Right cardiac atrium (tissue), 5 donors: ENCODE measurements around the gene DHX58. TPM values are rescaled to one million over a fixed set of nuclear protein-coding genes. Genes with fewer than 3 reads are reported as not detected.

Source experiments
- ATAC-seq, 2 donors: fragments of 200-7000 bp; cut with Tn5 transposase; one replicate each; pipeline versions ENCODE4 v1.8.0 to v1.9.1; 2020; ENCODE audit warnings: moderate library complexity in 2 of 2, mild to moderate bottlenecking in 1 of 2
- DNase-seq, 3 donors: peaks; one replicate each; pipeline ENCODE4 v3.0.0-alpha.2; 2020
- H3K27ac ChIP-seq: one replicate; pipeline ENCODE4 v1.5.1; 2013; ENCODE audit warnings: mild to moderate bottlenecking, low read length, control low read depth, moderate library complexity
- H3K27me3 ChIP-seq: one replicate; pipeline ENCODE4 v1.6.1; 2013; ENCODE audit not compliant: control insufficient read depth, insufficient read depth
- H3K4me1 ChIP-seq: one replicate; pipeline ENCODE4 v1.6.1; 2013; ENCODE audit warnings: low read length; ENCODE audit not compliant: control insufficient read depth, insufficient read depth
- H3K4me3 ChIP-seq: one replicate; pipeline ENCODE4 v1.5.1; 2013; ENCODE audit warnings: low read length, control low read depth
- H3K9me3 ChIP-seq: one replicate; pipeline ENCODE4 v1.6.1; 2013; ENCODE audit warnings: low read length; ENCODE audit not compliant: control insufficient read depth
- WGBS: extraction: QIAGEN DNeasy Blood & Tissue Kit; methylation state at CpG from one replicate; pipeline ENCODE4 v1.1.7; 2013; 5-methylcytosine and 5-hydroxymethylcytosine counted together
- intact Hi-C, 4 donors: fragments of 100-400 bp; cut with DNase I; formaldehyde crosslinking; loops; one replicate each; pipeline versions ENCODE4 v1.11.0 to v1.14.0; 2022 to 2023
- polyA plus RNA-seq: library from polyadenylated mRNA; stranded (reverse); fragments of 200-250 nt; gene quantifications from one replicate; pipeline ENCODE4 v1.2.3, GENCODE V29; 2013
- total RNA-seq, 4 donors: library from RNA; stranded (reverse); fragmentation: NEBNext Ultra II Directional; extraction: Animal tissue kit (Norgen Biotek cat#: 25700); gene quantifications; one replicate each; pipeline ENCODE4 v1.2.1, GENCODE V29; 2021
- donor health status: healthy with polysubstance abuse.
- donor health status: DM: no; HTN: yes; CAD: no.
- donor health status: DM: no; HTN: no; CAD: no.
- donor health status: DM: no; HTN: yes; CAD: no; lungs with severe emphysema.
- donor health status: DM: yes; HTN: yes; CAD: no.

Gene DHX58
- total and polyA plus RNA-seq, 5 donors, result 5.4 to 8.0 (median 6.5) TPM

DNA sequence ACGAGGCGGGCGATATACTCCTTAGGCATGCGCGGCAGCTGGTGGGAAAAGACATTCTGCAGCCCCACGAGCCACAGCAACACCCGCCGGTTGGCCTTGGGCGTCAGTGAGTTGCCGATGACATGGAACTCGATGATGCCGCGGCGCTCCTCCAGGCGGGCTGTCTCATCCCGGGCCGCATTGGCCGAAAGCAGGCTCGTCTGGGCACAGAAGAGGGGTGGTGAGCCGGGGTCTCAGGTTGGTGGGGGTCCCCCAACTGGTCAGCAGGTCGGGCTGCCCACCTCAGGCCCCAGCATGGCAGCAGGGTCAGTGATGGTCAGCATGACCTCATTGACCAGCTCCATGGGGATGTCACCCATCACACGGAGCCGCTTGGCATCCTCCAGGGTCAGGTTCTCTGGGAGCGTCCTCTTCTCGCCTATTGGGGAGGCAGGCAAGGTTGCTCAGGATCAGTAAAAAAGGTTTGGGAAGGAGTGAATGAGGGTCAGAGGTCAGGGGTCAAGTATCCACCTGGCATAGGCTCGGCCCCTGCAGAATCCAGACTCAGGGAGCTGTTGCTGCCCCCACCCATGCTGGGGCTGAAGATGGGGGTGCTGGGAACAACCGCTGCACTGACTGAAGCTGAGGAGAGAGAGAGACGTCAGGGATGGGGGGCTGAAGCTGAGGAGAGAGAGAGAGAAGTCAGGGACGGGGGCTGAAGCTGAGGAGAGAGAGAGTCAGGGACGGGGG is 5.0 kb upstream of the DHX58 start:
- Histone ChIP-seq H3K9me3 (no peaks in the 10 kb centered on the region), H3K27me3 (no peaks in the 10 kb centered on the region), H3K27ac (no peak overlapping the region), H3K4me1 (peaks cover 2% of the 10 kb centered on the region), H3K4me3 (no peak overlapping the region)
- intact Hi-C loops, result loop anchor here (2.0 to 10.0 kb wide), 5 partner anchors 65 to 155 kb away; partner anchors contain the start of genes KCNH4 (in 1 of the 4) and NKIRAS2 (in 1 of the 4)
- ATAC-seq (no peak), DNase-seq (peak in 1 of 3 donors; percentile 69)
- WGBS, result 75% methylated on average over 30 of the region's 30 CpGs

- peaks cover 2% of the 10 kb centered on the region for H3K4me1 ChIP-seq
- H3K9me3 ChIP-seq, result no peaks in the 10 kb centered on the region
- H3K27me3 ChIP-seq, result no peaks in the 10 kb centered on the region
- DNase-seq, result peak; percentile 79 to 92 (median 88)
- H3K4me3 ChIP-seq, result no peak overlapping the region
- no peak overlapping the region for H3K27ac ChIP-seq
- ATAC-seq, result peak in 1 of 2 donors; percentile 15
- 33% methylated on average over 18 of the region's 18 CpGs for WGBS
- intact Hi-C loops, result loop anchor here (2.0 to 10.0 kb wide), 5 partner anchors 65 to 155 kb away; partner anchors contain the start of genes KCNH4 (in 1 of the 4) and NKIRAS2 (in 1 of the 4)
These were observed 4.3 kb upstream of the DHX58 start for GRCh38 chr17:42116705-42117396.

DNA sequence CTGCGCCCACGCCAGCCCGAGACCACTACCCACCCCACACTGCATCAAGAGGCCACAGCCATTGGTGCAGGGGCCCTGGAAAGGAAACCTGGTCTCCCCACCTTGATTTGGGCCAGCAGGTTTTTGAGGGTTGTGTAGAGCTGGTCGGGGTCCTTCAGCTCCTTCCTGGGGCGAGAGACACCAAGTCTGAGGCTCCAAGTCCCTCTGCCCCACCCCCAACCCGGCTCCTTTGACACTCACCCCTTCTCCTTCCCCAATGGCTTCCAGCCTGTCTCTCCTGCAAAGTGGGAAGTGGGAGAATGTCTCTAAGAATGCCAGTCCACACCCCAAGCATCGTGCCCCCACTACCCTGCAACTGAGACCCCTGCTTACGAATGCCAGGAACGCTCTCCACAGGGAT is 1.6 kb upstream of the DHX58 start:
- ATAC-seq, result no peak
- Histone ChIP-seq H3K4me1 (no peaks in the 10 kb centered on the region), H3K27me3 (no peaks in the 10 kb centered on the region), H3K4me3 (no peak overlapping the region), H3K9me3 (no peaks in the 10 kb centered on the region), H3K27ac (no peak overlapping the region)
- DNase-seq, result peak in 1 of 3 donors; percentile 19
- intact Hi-C loops, result loop anchor here in 1 of 4 donors (10.0 kb wide), 1 partner anchor 89 kb away; the partner anchor contains the start of gene NKIRAS2
- WGBS, result 89% methylated on average over 9 of the region's 9 CpGs

- peak in 1 of 3 donors; percentile 57 for DNase-seq
- peak overlapping the region; percentile 74 for H3K27ac ChIP-seq
These were observed 967 bp upstream of the DHX58 start for GRCh38 chr17:42113293-42114069.

DNA sequence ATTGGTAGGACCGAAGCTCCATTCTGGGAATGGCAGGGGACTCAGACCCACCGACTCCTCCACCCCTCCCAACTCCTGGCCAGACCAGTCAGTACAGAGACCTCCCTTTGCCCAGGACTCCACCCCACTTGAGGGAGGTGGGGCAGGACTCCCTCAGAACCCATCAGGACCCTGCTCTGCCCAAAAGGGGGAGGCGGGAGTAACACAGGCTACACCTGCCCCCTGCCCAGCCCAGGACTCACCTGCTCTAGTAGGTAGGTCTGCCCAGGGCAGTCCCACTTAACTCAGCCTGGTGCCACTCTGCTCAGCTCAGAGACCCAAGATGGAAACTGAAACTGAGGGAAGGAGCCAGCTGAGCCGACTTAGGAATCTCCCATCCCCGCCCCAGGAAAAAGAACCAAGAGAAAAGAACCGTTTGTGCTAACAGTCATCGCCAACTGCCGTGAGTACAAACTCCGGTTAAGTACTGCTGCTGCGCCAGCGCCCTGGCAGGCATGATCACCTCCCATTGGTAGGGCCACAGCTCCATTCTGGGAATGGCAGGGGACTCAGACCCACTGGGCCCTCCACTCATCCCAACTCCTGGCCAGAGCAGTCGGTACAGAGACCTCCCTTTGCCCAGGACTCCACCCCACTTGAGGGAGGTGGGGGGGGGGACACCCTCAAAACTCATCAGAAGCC is 503 bp downstream of the DHX58 start:
- Histone ChIP-seq H3K9me3 (no peaks in the 10 kb centered on the region), H3K4me3 (peak overlapping the region; percentile 49), H3K27ac (peak overlapping the region; percentile 84), H3K27me3 (no peaks in the 10 kb centered on the region), H3K4me1 (no peaks in the 10 kb centered on the region)
- DNase-seq, result peak; percentile 54 to 77 (median 67)
- WGBS, result 20% methylated on average over 12 of the region's 12 CpGs
- ATAC-seq, result peak; percentile 55 to 61
- intact Hi-C loops, result loop anchor here in 1 of 4 donors (10.0 kb wide), 1 partner anchor 87 kb away; the partner anchor contains the start of gene NKIRAS2

More at GRCh38 chr17:42113293-42114069, 967 bp upstream of the DHX58 start:
- 89% methylated on average over 28 of the region's 28 CpGs for WGBS
- ATAC-seq, result no peak
- intact Hi-C loops, result loop anchor here in 1 of 4 donors (10.0 kb wide), 1 partner anchor 89 kb away; the partner anchor contains the start of gene NKIRAS2
- H3K27me3 ChIP-seq, result no peaks in the 10 kb centered on the region
- no peaks in the 10 kb centered on the region for H3K9me3 ChIP-seq
- no peak overlapping the region for H3K4me3 ChIP-seq
- H3K4me1 ChIP-seq, result no peaks in the 10 kb centered on the region

- ATAC-seq, result no peak
- Histone ChIP-seq H3K27ac (no peak overlapping the region), H3K9me3 (no peaks in the 10 kb centered on the region), H3K4me3 (no peak overlapping the region), H3K4me1 (no peaks in the 10 kb centered on the region), H3K27me3 (no peaks in the 10 kb centered on the region)
- peak in 2 of 3 donors; percentile 69 to 71 for DNase-seq
- intact Hi-C loops, result loop anchor here in 1 of 4 donors (10.0 kb wide), 1 partner anchor 86 kb away; the partner anchor contains the start of gene NKIRAS2
- WGBS, result 86% methylated on average over 11 of the region's 11 CpGs
These were observed 1.3 kb downstream of the DHX58 start for GRCh38 chr17:42111265-42111636.

DNA sequence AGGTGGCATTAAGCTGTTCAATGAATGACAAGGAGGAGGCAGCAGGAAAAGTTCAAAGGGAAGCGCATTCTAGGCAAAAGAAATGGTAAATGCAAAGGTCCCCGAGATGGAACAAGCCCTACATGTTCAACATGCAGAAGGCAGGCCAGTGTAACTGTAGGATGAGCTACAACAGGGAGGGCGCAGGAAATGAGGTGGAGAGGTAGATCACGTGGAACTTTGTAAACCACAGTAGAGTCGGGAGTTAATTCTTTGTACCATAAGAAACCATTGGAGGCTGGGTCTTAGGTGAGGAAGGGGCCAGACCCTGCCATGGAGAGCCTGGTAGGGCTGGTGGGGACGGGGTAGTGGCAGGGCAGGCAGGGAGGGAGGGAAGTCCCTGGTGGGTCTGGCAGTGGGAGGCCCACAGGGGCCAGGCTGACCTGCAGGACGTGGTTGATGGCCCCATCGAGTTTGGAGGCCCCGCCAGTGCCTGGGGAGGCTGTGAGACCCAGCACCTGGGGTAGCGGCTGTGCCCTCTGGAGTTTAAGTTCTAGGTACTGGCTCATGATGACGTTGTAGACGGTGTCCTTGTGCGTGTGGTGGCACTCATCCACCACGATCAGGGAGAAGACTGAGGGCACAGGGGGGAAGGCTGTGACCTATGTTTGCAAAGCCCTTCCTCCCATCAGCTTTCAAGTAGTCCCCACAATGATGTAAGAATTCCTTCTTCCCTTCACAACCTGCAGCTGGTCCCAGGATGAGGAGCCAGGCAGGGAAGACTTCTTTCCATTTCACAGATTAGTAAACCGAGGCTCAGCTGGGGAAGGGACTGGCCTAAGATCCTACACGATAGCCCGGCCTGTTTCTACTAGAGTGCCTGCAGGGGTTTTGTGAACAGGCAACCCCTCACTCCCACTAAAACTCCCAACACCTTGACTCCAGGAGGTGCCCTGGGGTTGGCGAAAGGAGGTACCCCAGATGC is 1.9 kb downstream of the DHX58 start:
- no peak overlapping the region for H3K4me3 ChIP-seq

DNA sequence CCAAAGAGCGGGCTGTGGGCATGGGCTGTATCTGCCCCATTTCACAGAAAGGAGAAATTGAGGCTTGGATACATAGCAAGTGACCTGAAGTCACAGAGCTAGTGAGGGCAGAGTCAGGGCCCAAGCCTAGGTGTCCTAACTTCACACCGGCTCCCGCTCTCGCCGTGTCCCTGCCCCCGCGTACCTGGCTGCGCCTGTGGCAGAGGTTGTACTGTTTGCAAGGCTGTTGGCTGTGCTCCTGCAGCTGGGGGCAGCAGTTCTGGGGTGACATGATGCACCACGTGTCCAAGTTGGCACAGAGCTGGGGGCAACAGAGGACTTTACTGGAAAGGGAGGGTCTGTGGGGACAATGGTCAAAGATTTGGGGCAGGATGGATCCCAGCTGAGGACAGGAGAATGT is 3.4 kb downstream of the DHX58 start:
- DNase-seq (peak in 1 of 3 donors; percentile 54), ATAC-seq (no peak)
- no peaks in the 10 kb centered on the region for H3K4me1 ChIP-seq
- H3K27ac ChIP-seq, result no peak overlapping the region
- no peaks in the 10 kb centered on the region for H3K9me3 ChIP-seq
- no peak overlapping the region for H3K4me3 ChIP-seq
- no peaks in the 10 kb centered on the region for H3K27me3 ChIP-seq
- 95% methylated on average over 9 of the region's 9 CpGs for WGBS
- intact Hi-C loops, result loop anchor here in 2 of 4 donors (5.0 kb wide), 2 partner anchors 47 to 147 kb away; no protein-coding TSS in a partner anchor

More for the DNA sequence above, 1.9 kb downstream of the DHX58 start:
- Histone ChIP-seq H3K4me1 (no peaks in the 10 kb centered on the region), H3K27me3 (no peaks in the 10 kb centered on the region), H3K9me3 (no peaks in the 10 kb centered on the region), H3K27ac (no peak overlapping the region)
- ATAC-seq (no peak), DNase-seq (peak in 1 of 3 donors; percentile 58)
- intact Hi-C loops, result loop anchor here in 1 of 4 donors (10.0 kb wide), 1 partner anchor 86 kb away; the partner anchor contains the start of gene NKIRAS2
- WGBS, result 92% methylated on average over 18 of the region's 18 CpGs
